Spleen (tissue), 11 donors: ENCODE measurements around the gene IL32. TPM values are rescaled to one million over a fixed set of nuclear protein-coding genes. Genes with fewer than 3 reads are reported as not detected.

ENCODE experiments used
- DNase-seq: peaks from one replicate; pipeline ENCODE4 v3.0.0-alpha.2; 2020
- H3K27ac ChIP-seq, 8 donors: fragments of 200-600 bp; sonication (generic) in 7 of 8; 1 replicate in 4 of 8; 2 replicates in 4 of 8; pipeline versions ENCODE4 v1.5.0 to v1.8.0; 2016 to 2021; ENCODE audit warnings: inconsistent platforms in 4 of 8, mild to moderate bottlenecking in 4 of 8, moderate library complexity in 1 of 8
- H3K27me3 ChIP-seq, 7 donors: fragments of 200-600 bp; sonication (generic) in 6 of 7; replicated peaks in 1 of 7; 1 replicate in 4 of 7; 2 replicates in 3 of 7; pipeline versions ENCODE4 v1.5.0 to v1.8.0; 2016 to 2021; ENCODE audit warnings: inconsistent platforms in 3 of 7, mild to moderate bottlenecking in 1 of 7
- H3K36me3 ChIP-seq, 6 donors: fragments of 200-600 bp; sonication (generic) in 5 of 6; 1 replicate in 4 of 6; 2 replicates in 2 of 6; pipeline versions ENCODE4 v1.5.0 to v1.8.0; 2016 to 2021; ENCODE audit warnings: inconsistent platforms in 2 of 6
- H3K4me1 ChIP-seq, 6 donors: fragments of 200-600 bp; sonication (generic) in 5 of 6; 1 replicate in 3 of 6; 2 replicates in 3 of 6; pipeline versions ENCODE4 v1.5.0 to v1.8.0; 2016 to 2021; ENCODE audit warnings: inconsistent platforms in 3 of 6
- H3K4me3 ChIP-seq, 8 donors: fragments of 200-600 bp; sonication (generic) in 7 of 8; 1 replicate in 4 of 8; 2 replicates in 4 of 8; pipeline versions ENCODE4 v1.5.0 to v1.8.0; 2016 to 2021; ENCODE audit warnings: inconsistent platforms in 4 of 8, mild to moderate bottlenecking in 4 of 8, moderate library complexity in 2 of 8
- H3K9me3 ChIP-seq, 8 donors: fragments of 200-600 bp; sonication (generic) in 7 of 8; 1 replicate in 4 of 8; 2 replicates in 4 of 8; pipeline versions ENCODE4 v1.5.0 to v1.8.0; 2016 to 2021; ENCODE audit warnings: inconsistent platforms in 4 of 8
- POLR2A ChIP-seq, 3 donors: fragments of 450-650 bp; IDR thresholded peaks; one replicate each; pipeline ENCODE4 v1.5.1; 2017; ENCODE audit warnings: antibody characterized with exemption in 3 of 3, mild to moderate bottlenecking in 1 of 3
- POLR2AphosphoS5 ChIP-seq, 3 donors: sonication (generic); formaldehyde crosslinking; IDR thresholded peaks; one replicate each; pipeline ENCODE4 v1.5.1; 2017; ENCODE audit warnings: antibody characterized with exemption in 3 of 3
- WGBS, 5 donors: extraction: QIAGEN DNeasy Blood & Tissue Kit in 3 of 5; methylation state at CpG; one replicate each; pipeline versions ENCODE4 v1.1.5 to v1.1.7; 2013 to 2018; 5-methylcytosine and 5-hydroxymethylcytosine counted together
- intact Hi-C: fragments of 100-400 bp; cut with DNase I; formaldehyde crosslinking; loops from one replicate; pipeline ENCODE4 v1.15.0; 2023; ENCODE audit warnings: low total_unique reads
- polyA plus RNA-seq, 3 donors: library from polyadenylated mRNA; stranded (reverse); fragments of 200-250 nt; gene quantifications; one replicate each; pipeline ENCODE4 v1.2.1, GENCODE V29; 2013
- total RNA-seq, 7 donors: library from RNA; depleted of rRNA in 3 of 7; stranded (reverse); fragments of >200 nt in 3 of 7; fragmentation: NEBNext Ultra II Directional in 4 of 7; extraction: Animal tissue kit (Norgen Biotek cat#: 25700) in 4 of 7; gene quantifications; one replicate each; pipeline versions ENCODE4 v1.1.0 to v1.2.1, GENCODE V29; 2016 to 2021
- TF ChIP-seq, protein P1 (sequence below), 11 experiments: fragments of 200-600 bp in 7 of 11; fragments of 450-650 bp in 4 of 11; sonication (generic) in 4 of 11; IDR thresholded peaks in 8 of 11; conservative IDR thresholded peaks in 3 of 11; 1 replicate in 7 of 11; 2 replicates in 4 of 11; pipeline versions ENCODE4 v1.4.0 to v1.8.0; 2016 to 2021; ENCODE audit warnings: antibody characterized with exemption in 11 of 11, inconsistent platforms in 4 of 11, mild to moderate bottlenecking in 1 of 11
- donor health status: healthy with polysubstance abuse.
- donor health status: DM: no; HTN: no; CAD: no; lungs with moderate emphysema.
- donor health status: DM: no; HTN: no; CAD: no.
- donor health status: Bipolar disorder and iron deficiency.
- donor health status: healthy.
- donor health status: DM: no; HTN: no; CAD: no.
- donor health status: DM: yes; HTN: yes; CAD: no.

Gene IL32
- total and polyA plus RNA-seq, 10 donors = 171 to 624 (median 293) TPM

- Histone ChIP-seq H3K36me3 (peaks cover 0 to 27% (median 18%) of the 10 kb centered on the region in 6 donors), H3K4me3 (peak overlapping the region in 4 of 8 donors; percentile 13 to 61 (median 17)), H3K4me1 (peaks cover 5 to 72% (median 33%) of the 10 kb centered on the region in 6 donors), H3K27ac (no peak overlapping the region), H3K9me3 (no peaks in the 10 kb centered on the region), H3K27me3 (peaks cover 0 to 67% (median 50%) of the 10 kb centered on the region in 7 donors)
- peak in 1 of 3 donors; percentile 54 for TF ChIP-seq POLR2AphosphoS5 (IDR thresholded peaks at IDR 0.05)
- TF ChIP-seq, protein P1, sequence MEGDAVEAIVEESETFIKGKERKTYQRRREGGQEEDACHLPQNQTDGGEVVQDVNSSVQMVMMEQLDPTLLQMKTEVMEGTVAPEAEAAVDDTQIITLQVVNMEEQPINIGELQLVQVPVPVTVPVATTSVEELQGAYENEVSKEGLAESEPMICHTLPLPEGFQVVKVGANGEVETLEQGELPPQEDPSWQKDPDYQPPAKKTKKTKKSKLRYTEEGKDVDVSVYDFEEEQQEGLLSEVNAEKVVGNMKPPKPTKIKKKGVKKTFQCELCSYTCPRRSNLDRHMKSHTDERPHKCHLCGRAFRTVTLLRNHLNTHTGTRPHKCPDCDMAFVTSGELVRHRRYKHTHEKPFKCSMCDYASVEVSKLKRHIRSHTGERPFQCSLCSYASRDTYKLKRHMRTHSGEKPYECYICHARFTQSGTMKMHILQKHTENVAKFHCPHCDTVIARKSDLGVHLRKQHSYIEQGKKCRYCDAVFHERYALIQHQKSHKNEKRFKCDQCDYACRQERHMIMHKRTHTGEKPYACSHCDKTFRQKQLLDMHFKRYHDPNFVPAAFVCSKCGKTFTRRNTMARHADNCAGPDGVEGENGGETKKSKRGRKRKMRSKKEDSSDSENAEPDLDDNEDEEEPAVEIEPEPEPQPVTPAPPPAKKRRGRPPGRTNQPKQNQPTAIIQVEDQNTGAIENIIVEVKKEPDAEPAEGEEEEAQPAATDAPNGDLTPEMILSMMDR (IDR thresholded peaks at IDR 0.05 in 8 of 11, conservative IDR thresholded peaks at IDR 0.05 in 3 of 11) = no peak
- intact Hi-C loops = no loop called here
- peak; percentile 86 for DNase-seq
- 7 to 35% (median 10%) methylated on average over 12 to 59 of the region's 59 CpGs for WGBS, 5 donors
These were observed 35.8 kb upstream of the IL32 start for GRCh38 chr16:3029491-3030221.

- Histone ChIP-seq H3K27ac (no peak overlapping the region), H3K4me1 (peaks cover 4 to 72% (median 28%) of the 10 kb centered on the region in 6 donors), H3K36me3 (peaks cover 0 to 24% (median 18%) of the 10 kb centered on the region in 6 donors), H3K9me3 (no peaks in the 10 kb centered on the region), H3K27me3 (peaks cover 0 to 75% (median 59%) of the 10 kb centered on the region in 7 donors), H3K4me3 (no peak overlapping the region)
- no peak for TF ChIP-seq POLR2AphosphoS5 (IDR thresholded peaks at IDR 0.05)
- TF ChIP-seq, protein P1 (IDR thresholded peaks at IDR 0.05 in 8 of 11, conservative IDR thresholded peaks at IDR 0.05 in 3 of 11) = no peak
- TF ChIP-seq POLR2A (IDR thresholded peaks at IDR 0.05) = no peak
- DNase-seq = peak; percentile 76
- WGBS, 5 donors = 74 to 81% (median 79%) methylated on average over 28 to 33 of the region's 33 CpGs
- intact Hi-C loops = no loop called here
These were observed 34.9 kb upstream of the IL32 start for GRCh38 chr16:3030222-3031212.

- WGBS, 5 donors = 22 to 40% (median 29%) methylated on average over 7 of the region's 7 CpGs
- Histone ChIP-seq H3K27ac (no peak overlapping the region), H3K4me1 (peaks cover 10 to 83% (median 42%) of the 10 kb centered on the region in 6 donors), H3K27me3 (peaks cover 7 to 96% (median 80%) of the 10 kb centered on the region in 7 donors), H3K9me3 (no peaks in the 10 kb centered on the region), H3K36me3 (peaks cover 0 to 3% (median 0%) of the 10 kb centered on the region in 6 donors), H3K4me3 (no peak overlapping the region)
- intact Hi-C loops = no loop called here
- TF ChIP-seq POLR2AphosphoS5 (IDR thresholded peaks at IDR 0.05) (no peak), POLR2A (IDR thresholded peaks at IDR 0.05) (no peak)
- TF ChIP-seq, protein P1 (IDR thresholded peaks at IDR 0.05 in 8 of 11, conservative IDR thresholded peaks at IDR 0.05 in 3 of 11) = no peak
- no peak for DNase-seq
These were observed 32.8 kb upstream of the IL32 start for GRCh38 chr16:3032624-3033023.
